H1 (cell line): ENCODE data around the gene LMNB1. TPM values are rescaled to one million over a fixed set of nuclear protein-coding genes. Genes with fewer than 3 reads are reported as not detected.

Experiments used
- CTCF ChIA-PET: fragments of 300-600 bp; sonication (Branson Sonifier 250); formaldehyde crosslinking; loops from one replicate; lab custom pipeline; 2021; ENCODE audit not compliant: partially characterized antibody; lab: Charles Lee
- POLR2A ChIA-PET: fragments of 300-600 bp; sonication (Branson Sonifier 250); formaldehyde crosslinking; loops from one replicate; lab custom pipeline; 2021; ENCODE audit warnings: inconsistent platforms; ENCODE audit not compliant: partially characterized antibody; lab: Charles Lee
- DNase-seq, 2 experiments: peaks; one replicate each; pipeline versions ENCODE4 v3.0.0 to v3.0.0-alpha.2; 2010 to 2022; ENCODE audit warnings: low spot score in 2 of 2, low read depth in 1 of 2, mixed read lengths in 1 of 2
- FAIRE-seq: peaks from 2 replicates; lab custom pipeline; 2011; peaks lifted over from hg19 to GRCh38; lab: Jason Lieb, UNC
- H2AFZ ChIP-seq: 2 replicates; pipeline ENCODE4 v1.8.1; 2012; ENCODE audit warnings: low read length, inconsistent platforms
- H2AK5ac ChIP-seq: 2 replicates; pipeline ENCODE4 v1.6.1; 2013; ENCODE audit warnings: low read depth, low read length
- H2BK120ac ChIP-seq: replicated peaks from 2 replicates; pipeline ENCODE3; 2013; ENCODE audit warnings: low read depth, low read length, inconsistent platforms
- H2BK12ac ChIP-seq: 2 replicates; pipeline ENCODE4 v1.6.1; 2013; ENCODE audit warnings: low read depth, low read length
- H2BK15ac ChIP-seq: 2 replicates; pipeline ENCODE4 v1.6.1; 2013; ENCODE audit warnings: low read length
- H2BK20ac ChIP-seq: 2 replicates; pipeline ENCODE4 v1.6.1; 2013; ENCODE audit warnings: low read length
- H2BK5ac ChIP-seq: 2 replicates; pipeline ENCODE4 v1.6.1; 2013; ENCODE audit warnings: low read depth, low read length
- H3K14ac ChIP-seq: 2 replicates; pipeline ENCODE4 v1.6.1; 2013; ENCODE audit warnings: inconsistent platforms; ENCODE audit not compliant: insufficient read length
- H3K18ac ChIP-seq: 2 replicates; pipeline ENCODE4 v1.6.1; 2013; ENCODE audit warnings: low read length; ENCODE audit errors: extremely low read depth
- H3K23ac ChIP-seq: 2 replicates; pipeline ENCODE4 v1.6.1; 2013; ENCODE audit warnings: inconsistent platforms; ENCODE audit not compliant: insufficient read length
- H3K23me2 ChIP-seq: 2 replicates; pipeline ENCODE4 v1.6.1; 2013; ENCODE audit warnings: low read depth, low read length
- H3K27ac ChIP-seq: 2 replicates; pipeline ENCODE4 v1.6.1; 2011; ENCODE audit warnings: low read depth, low read length, inconsistent platforms
- H3K27me3 ChIP-seq, 4 experiments: replicated peaks in 1 of 4; 1 replicate in 1 of 4; 2 replicates in 3 of 4; pipeline versions ENCODE4 v1.6.1 to v1.8.1; 2011 to 2013; ENCODE audit warnings: low read length in 3 of 4, mild to moderate bottlenecking in 3 of 4, inconsistent platforms in 2 of 4, mixed read lengths in 2 of 4, moderate library complexity in 1 of 4; ENCODE audit not compliant: control insufficient read depth in 3 of 4, insufficient read depth in 3 of 4; ENCODE audit errors: extremely low read depth in 1 of 4
- H3K36me3 ChIP-seq, 4 experiments: 2 replicates each; pipeline versions ENCODE4 v1.6.1 to v1.8.1; 2011 to 2013; ENCODE audit warnings: mild to moderate bottlenecking in 4 of 4, low read length in 3 of 4, moderate library complexity in 2 of 4, control low read depth in 1 of 4, inconsistent platforms in 1 of 4; ENCODE audit not compliant: insufficient read depth in 4 of 4, control insufficient read depth in 2 of 4
- H3K4ac ChIP-seq: replicated peaks from 2 replicates; pipeline ENCODE3; 2013; ENCODE audit warnings: low read length, low read depth, mixed read lengths, inconsistent platforms; ENCODE audit not compliant: insufficient read length
- H3K4me1 ChIP-seq, 4 experiments: replicated peaks in 1 of 4; 1 replicate in 1 of 4; 2 replicates in 3 of 4; pipeline versions ENCODE4 v1.6.1 to v1.8.1; 2011 to 2013; ENCODE audit warnings: low read length in 3 of 4, inconsistent platforms in 2 of 4, mixed read lengths in 1 of 4; ENCODE audit not compliant: insufficient read depth in 4 of 4, control insufficient read depth in 3 of 4
- H3K4me2 ChIP-seq, 2 experiments: 2 replicates each; pipeline versions ENCODE4 v1.6.1 to v1.8.1; 2011 to 2013; ENCODE audit warnings: low read depth in 2 of 2, low read length in 2 of 2, control low read depth in 1 of 2, inconsistent platforms in 1 of 2, mild to moderate bottlenecking in 1 of 2; ENCODE audit not compliant: insufficient read depth in 1 of 2
- H3K4me3 ChIP-seq, 4 experiments: fragments of 200-600, 300-600 bp in 1 of 4; sonication (generic), shearing (Covaris generic), sonication (Bioruptor Twin) in 1 of 4; 2 replicates each; pipeline versions ENCODE4 v1.5.1 to v1.8.1; 2011 to 2016; ENCODE audit warnings: low read length in 4 of 4, low read depth in 3 of 4, control low read depth in 2 of 4, inconsistent platforms in 2 of 4, mild to moderate bottlenecking in 2 of 4, mixed read lengths in 1 of 4, moderate library complexity in 1 of 4; ENCODE audit not compliant: insufficient read depth in 2 of 4; ENCODE audit errors: extremely low read depth in 1 of 4
- H3K56ac ChIP-seq: replicated peaks from 2 replicates; pipeline ENCODE3; 2013; ENCODE audit warnings: low read depth, mild to moderate bottlenecking, mixed read lengths, low read length, inconsistent platforms; ENCODE audit not compliant: insufficient read length
- H3K79me1 ChIP-seq: 2 replicates; pipeline ENCODE4 v1.6.1; 2013; ENCODE audit warnings: low read depth, low read length, control low read depth
- H3K79me2 ChIP-seq, 2 experiments: 2 replicates each; pipeline versions ENCODE4 v1.6.1 to v1.8.1; 2012 to 2013; ENCODE audit warnings: low read length in 2 of 2, mild to moderate bottlenecking in 2 of 2, inconsistent platforms in 1 of 2; ENCODE audit not compliant: insufficient read depth in 2 of 2, control insufficient read depth in 1 of 2
- H3K9ac ChIP-seq, 4 experiments: replicated peaks in 1 of 4; 1 replicate in 1 of 4; 2 replicates in 3 of 4; pipeline versions ENCODE4 v1.6.1 to v1.8.1; 2011 to 2013; ENCODE audit warnings: low read depth in 3 of 4, low read length in 3 of 4, control low read depth in 2 of 4, mild to moderate bottlenecking in 2 of 4, moderate library complexity in 2 of 4, inconsistent platforms in 1 of 4; ENCODE audit errors: extremely low read depth in 1 of 4
- H3K9me3 ChIP-seq, 2 experiments: 2 replicates each; pipeline versions ENCODE4 v1.6.1 to v1.8.1; 2012 to 2013; ENCODE audit warnings: mild to moderate bottlenecking in 2 of 2, moderate library complexity in 2 of 2, control low read depth in 1 of 2, inconsistent platforms in 1 of 2, low read depth in 1 of 2, low read length in 1 of 2, mixed read lengths in 1 of 2; ENCODE audit not compliant: insufficient read depth in 2 of 2
- H4K20me1 ChIP-seq, 2 experiments: replicated peaks in 1 of 2; 2 replicates each; pipeline versions ENCODE3 to v1.8.1; 2011 to 2013; ENCODE audit warnings: inconsistent platforms in 2 of 2, low read length in 2 of 2, mild to moderate bottlenecking in 1 of 2; ENCODE audit not compliant: insufficient read depth in 2 of 2, control insufficient read depth in 1 of 2
- H4K5ac ChIP-seq: 2 replicates; pipeline ENCODE4 v1.6.1; 2013; ENCODE audit warnings: low read length, low read depth, mixed read lengths, inconsistent platforms; ENCODE audit not compliant: insufficient read length
- H4K8ac ChIP-seq: 2 replicates; pipeline ENCODE4 v1.8.0; 2013; ENCODE audit warnings: mild to moderate bottlenecking, moderate library complexity, low read length, inconsistent platforms; ENCODE audit not compliant: insufficient read depth; ENCODE audit errors: extremely low read depth
- H4K91ac ChIP-seq: replicated peaks from 2 replicates; pipeline ENCODE3; 2013; ENCODE audit warnings: low read length, mixed read lengths, inconsistent platforms; ENCODE audit not compliant: insufficient read length
- CBX5 ChIP-seq: fragments of 300-800, 300-1000 bp; sonication (generic); IDR thresholded peaks from 2 replicates; pipeline ENCODE4 v1.7.1; 2016; ENCODE audit warnings: antibody characterized with exemption, low read length, low read depth
- E2F6 ChIP-seq: IDR thresholded peaks from 2 replicates; pipeline ENCODE4 v1.6.1; 2012; ENCODE audit warnings: inconsistent platforms
- EZH2 ChIP-seq: fragments of 200-600 bp; sonication (generic); IDR thresholded peaks from 2 replicates; pipeline ENCODE4 v1.7.1; 2012; ENCODE audit warnings: low read depth, mild to moderate bottlenecking, moderate library complexity, low read length, inconsistent platforms; ENCODE audit not compliant: severe bottlenecking
- FOSL1 ChIP-seq: IDR thresholded peaks from 2 replicates; pipeline ENCODE4 v1.6.1; 2011; ENCODE audit warnings: mild to moderate bottlenecking, low read depth, low read length, moderate library complexity; ENCODE audit not compliant: insufficient read depth
- GTF2F1 ChIP-seq: IDR thresholded peaks from 2 replicates; pipeline ENCODE4 v1.6.1; 2012; ENCODE audit warnings: low read depth, low read length, improper control_type of control experiment, borderline replicate concordance
- POLR2AphosphoS5 ChIP-seq: IDR thresholded peaks from 2 replicates; pipeline ENCODE4 v1.6.1; 2011; ENCODE audit warnings: low read depth, low read length
- RAD21 ChIP-seq, 2 experiments: IDR thresholded peaks in 1 of 2; conservative IDR thresholded peaks in 1 of 2; 2 replicates each; pipeline ENCODE4 v1.6.1; 2011; ENCODE audit warnings: low read depth in 2 of 2, low read length in 2 of 2, improper control_type of control experiment in 1 of 2, inconsistent platforms in 1 of 2, mild to moderate bottlenecking in 1 of 2, moderate library complexity in 1 of 2
- RFX5 ChIP-seq: IDR thresholded peaks from 2 replicates; pipeline ENCODE4 v1.6.1; 2011; ENCODE audit warnings: low read depth, low read length, improper control_type of control experiment, borderline replicate concordance
- RNF2 ChIP-seq: fragments of 200-900, 300-1000 bp; sonication (generic); IDR thresholded peaks from 2 replicates; pipeline ENCODE4 v1.7.1; 2016; ENCODE audit warnings: borderline replicate concordance, low read depth, mild to moderate bottlenecking, antibody characterized with exemption, low read length; ENCODE audit not compliant: poor library complexity, severe bottlenecking; ENCODE audit errors: missing control alignments
- SUZ12 ChIP-seq: fragments of 200-600 bp; sonication (generic); IDR thresholded peaks from 2 replicates; pipeline ENCODE4 v1.6.1; 2012; ENCODE audit warnings: mild to moderate bottlenecking, inconsistent platforms, low read length, moderate library complexity, mixed read lengths
- WGBS, 2 experiments: shearing (Covaris generic) in 1 of 2; methylation state at CpG; one replicate each; pipeline versions ENCODE4 v1.1.6 to v1.1.7; 2013 to 2015; ENCODE audit warnings: low lambda C conversion rate in 2 of 2, mixed read lengths in 2 of 2, inconsistent platforms in 1 of 2, low coverage in 1 of 2, missing lambda C conversion rate in 1 of 2; ENCODE audit not compliant: insufficient replicate concordance in 2 of 2, insufficient coverage in 1 of 2, insufficient read length in 1 of 2; ENCODE audit errors: extremely low coverage in 1 of 2, missing lambda C conversion rate in 1 of 2; 5-methylcytosine and 5-hydroxymethylcytosine counted together
- polyA plus RNA-seq, 7 experiments: library from polyadenylated mRNA; depleted of rRNA in 3 of 7; stranded (reverse) in 5 of 7; unstranded in 2 of 7; fragments of >200 nt in 5 of 7; fragments of 200-250 nt in 2 of 7; gene quantifications; 1 replicate in 5 of 7; 2 replicates in 1 of 7; 4 replicates in 1 of 7; pipeline versions ENCODE4 v1.2.1 to v1.2.3, GENCODE V29; 2011 to 2013; ENCODE audit warnings: missing spikeins in 2 of 7, mixed read lengths in 2 of 7
- total RNA-seq: library from RNA; stranded (reverse); fragmentation: NEBNext Ultra II Directional; extraction: Animal tissue kit (Norgen Biotek cat#: 25700); gene quantifications from 2 replicates; pipeline ENCODE4 v1.2.1, GENCODE V29; 2021

LMNB1 gene
- total and polyA plus RNA-seq, 2 of the 8 experiments (the other 6 are each of a cell fraction or from before 2014, with no cell fraction given), result 73.5 to 225 TPM

- Histone ChIP-seq H2BK15ac (no peak overlapping the region), H3K27ac (no peak overlapping the region), H2BK20ac (no peak overlapping the region), H2BK12ac (no peak overlapping the region), H3K4me2 (no peak overlapping the region), H3K23ac (no peak overlapping the region), H4K91ac (no peak overlapping the region), H3K14ac (no peak overlapping the region), H3K23me2 (no peaks in the 10 kb centered on the region), H4K20me1 (no peaks in the 10 kb centered on the region), H3K4ac (no peak overlapping the region), H3K9ac (no peak overlapping the region), H4K8ac (no peak overlapping the region), H3K79me1 (no peaks in the 10 kb centered on the region), H3K79me2 (no peaks in the 10 kb centered on the region), H2BK120ac (no peak overlapping the region), H3K36me3 (no peaks in the 10 kb centered on the region), H3K4me1 (peaks cover 0 to 2% (median 1%) of the 10 kb centered on the region in 4 experiments; a peak in 3 of 7 replicates), H2BK5ac (no peak overlapping the region), H2AK5ac (no peak overlapping the region), H4K5ac (no peak overlapping the region)
- ChIA-PET CTCF (no interaction called here), POLR2A (no interaction called here)
- 90% methylated on average over 2 of the region's 5 CpGs; no CpG with 5 or more reads in 1 of the 2 experiments for WGBS, 2 experiments
- no peak for TF ChIP-seq GTF2F1
- no peak for TF ChIP-seq POLR2AphosphoS5
- TF ChIP-seq SUZ12, result no peak
- no peak for TF ChIP-seq EZH2
- no peak for TF ChIP-seq CBX5
- no peak for TF ChIP-seq RAD21 (IDR thresholded peaks at IDR 0.05 in 1 of 2, conservative IDR thresholded peaks at IDR 0.05 in 1 of 2; ENCODE audit: low read depth in 2 of 2, low read length in 2 of 2)
- no peak for TF ChIP-seq RNF2
- TF ChIP-seq FOSL1, result no peak
- no peak for TF ChIP-seq E2F6
- TF ChIP-seq RFX5, result no peak
- TF ChIP-seq, all 59 proteins: peak for 0
- Histone ChIP-seq H3K9me3 (no peaks in the 10 kb centered on the region; a peak in 1 of 4 replicates), H3K56ac (no peak overlapping the region), H3K27me3 (no peaks in the 10 kb centered on the region), H2AFZ (no peak overlapping the region), H3K4me3 (no peak overlapping the region), H3K18ac (no peak overlapping the region)
- DNase-seq (no peak), FAIRE-seq (no peak)
These were observed 13.6 kb upstream of the LMNB1 start for GRCh38 chr5:126763371-126763770.
